PFSK-1 (cell line): Measurements from ENCODE around the gene PAQR6.

Source experiments
- POLR2AphosphoS5 ChIP-seq: IDR thresholded peaks from 2 replicates; pipeline ENCODE4 v1.6.1; 2012; ENCODE audit warnings: low read depth, mild to moderate bottlenecking, control low read depth, low read length, moderate library complexity
- SIN3A ChIP-seq: IDR thresholded peaks from 2 replicates; pipeline ENCODE4 v1.6.1; 2012; ENCODE audit warnings: mild to moderate bottlenecking, low read length, moderate library complexity, borderline replicate concordance; ENCODE audit not compliant: insufficient read depth
- TF ChIP-seq, protein P1 (sequence below), 2 experiments: IDR thresholded peaks; 2 replicates each; pipeline versions ENCODE4 v1.6.1 to v1.8.0; 2011 to 2012; ENCODE audit warnings: low read depth in 2 of 2, low read length in 2 of 2, control low read depth in 1 of 2, inconsistent platforms in 1 of 2, mild to moderate bottlenecking in 1 of 2, moderate library complexity in 1 of 2; ENCODE audit not compliant: insufficient read depth in 1 of 2

DNA sequence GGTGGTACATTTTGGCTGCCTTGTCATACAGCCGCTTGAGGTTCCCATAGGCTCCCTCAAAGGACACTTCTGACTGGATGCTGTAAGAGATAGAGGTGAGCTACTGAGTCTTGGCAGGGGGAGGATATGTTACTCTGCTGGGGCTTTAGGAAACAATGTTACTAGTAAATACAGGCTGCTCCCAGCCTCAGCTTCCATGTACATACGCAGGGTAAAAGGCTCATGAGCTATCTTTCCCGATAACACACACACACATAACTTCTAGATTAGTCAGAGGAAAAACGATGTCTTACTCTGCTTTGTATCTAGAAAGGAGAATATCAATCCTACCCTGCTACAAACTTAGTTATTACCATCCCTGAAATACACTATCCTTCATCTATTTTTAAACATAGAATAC lies 20.5 kb upstream of the PAQR6 start:
- no peak for TF ChIP-seq SIN3A
- no peak for TF ChIP-seq POLR2AphosphoS5
- TF ChIP-seq, protein P1, sequence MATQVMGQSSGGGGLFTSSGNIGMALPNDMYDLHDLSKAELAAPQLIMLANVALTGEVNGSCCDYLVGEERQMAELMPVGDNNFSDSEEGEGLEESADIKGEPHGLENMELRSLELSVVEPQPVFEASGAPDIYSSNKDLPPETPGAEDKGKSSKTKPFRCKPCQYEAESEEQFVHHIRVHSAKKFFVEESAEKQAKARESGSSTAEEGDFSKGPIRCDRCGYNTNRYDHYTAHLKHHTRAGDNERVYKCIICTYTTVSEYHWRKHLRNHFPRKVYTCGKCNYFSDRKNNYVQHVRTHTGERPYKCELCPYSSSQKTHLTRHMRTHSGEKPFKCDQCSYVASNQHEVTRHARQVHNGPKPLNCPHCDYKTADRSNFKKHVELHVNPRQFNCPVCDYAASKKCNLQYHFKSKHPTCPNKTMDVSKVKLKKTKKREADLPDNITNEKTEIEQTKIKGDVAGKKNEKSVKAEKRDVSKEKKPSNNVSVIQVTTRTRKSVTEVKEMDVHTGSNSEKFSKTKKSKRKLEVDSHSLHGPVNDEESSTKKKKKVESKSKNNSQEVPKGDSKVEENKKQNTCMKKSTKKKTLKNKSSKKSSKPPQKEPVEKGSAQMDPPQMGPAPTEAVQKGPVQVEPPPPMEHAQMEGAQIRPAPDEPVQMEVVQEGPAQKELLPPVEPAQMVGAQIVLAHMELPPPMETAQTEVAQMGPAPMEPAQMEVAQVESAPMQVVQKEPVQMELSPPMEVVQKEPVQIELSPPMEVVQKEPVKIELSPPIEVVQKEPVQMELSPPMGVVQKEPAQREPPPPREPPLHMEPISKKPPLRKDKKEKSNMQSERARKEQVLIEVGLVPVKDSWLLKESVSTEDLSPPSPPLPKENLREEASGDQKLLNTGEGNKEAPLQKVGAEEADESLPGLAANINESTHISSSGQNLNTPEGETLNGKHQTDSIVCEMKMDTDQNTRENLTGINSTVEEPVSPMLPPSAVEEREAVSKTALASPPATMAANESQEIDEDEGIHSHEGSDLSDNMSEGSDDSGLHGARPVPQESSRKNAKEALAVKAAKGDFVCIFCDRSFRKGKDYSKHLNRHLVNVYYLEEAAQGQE (IDR thresholded peaks at IDR 0.05; ENCODE audit: insufficient read depth in 1 of 2, low read depth in 2 of 2, low read length in 2 of 2): no peak
